ENCODE results near the gene KIF5A. TPM values are rescaled to one million over a fixed set of nuclear protein-coding genes. Genes with fewer than 3 reads are reported as not detected.

The KIF5A gene
- total RNA-seq, 1 donor = 0.72 TPM

DNA sequence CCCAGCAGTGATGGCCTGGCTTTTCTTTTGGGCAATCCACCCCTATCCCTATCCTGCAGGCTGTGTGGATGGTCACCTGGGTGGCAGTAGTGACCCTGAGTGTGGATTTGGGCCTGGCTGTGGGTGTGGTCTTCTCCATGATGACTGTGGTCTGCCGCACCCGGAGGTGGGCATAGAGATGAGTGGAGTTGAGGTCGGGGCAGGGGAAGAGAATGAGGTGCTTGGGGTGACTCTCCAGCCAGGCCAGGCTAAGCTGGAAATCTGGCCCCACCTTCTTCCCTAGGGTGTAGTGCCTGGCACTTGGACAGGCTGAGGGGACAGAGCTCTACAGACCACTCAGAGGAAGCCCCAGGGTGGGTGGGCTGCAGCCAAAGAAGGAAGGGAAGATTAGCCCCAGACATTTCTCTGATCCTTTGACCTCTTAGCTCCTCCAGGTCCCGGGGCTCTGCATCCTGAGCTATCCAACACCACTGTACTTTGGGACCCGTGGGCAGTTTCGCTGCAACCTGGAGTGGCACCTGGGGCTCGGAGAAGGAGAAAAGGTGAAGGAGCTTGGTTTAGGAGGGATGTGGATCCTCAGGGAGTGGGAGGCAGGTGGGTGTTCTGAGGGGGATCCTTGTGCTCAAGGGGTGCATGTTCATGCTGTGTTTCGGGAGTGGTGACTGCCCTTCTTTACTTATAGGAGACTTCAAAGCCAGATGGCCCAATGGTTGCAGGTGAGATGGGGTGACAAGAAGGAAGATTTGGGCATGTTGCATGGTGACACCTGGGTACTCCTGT lies 74.8 kb downstream of the KIF5A start:
- DNase-seq (ENCODE audit: low read depth) = no peak
- no peak for TF ChIP-seq CTCF (IDR thresholded peaks at IDR 0.05; ENCODE audit: insufficient read depth, low read length)
- no peak overlapping the region for H3K4me3 ChIP-seq (ENCODE audit: low read depth, low read length)

GRCh38 chr12:57625261-57626032 lies 75.6 kb downstream of the KIF5A start:
- no peak for TF ChIP-seq CTCF (IDR thresholded peaks at IDR 0.05; ENCODE audit: insufficient read depth, low read length)
- DNase-seq (ENCODE audit: low read depth) = no peak
- no peak overlapping the region for H3K4me3 ChIP-seq (ENCODE audit: low read depth, low read length)

DNA sequence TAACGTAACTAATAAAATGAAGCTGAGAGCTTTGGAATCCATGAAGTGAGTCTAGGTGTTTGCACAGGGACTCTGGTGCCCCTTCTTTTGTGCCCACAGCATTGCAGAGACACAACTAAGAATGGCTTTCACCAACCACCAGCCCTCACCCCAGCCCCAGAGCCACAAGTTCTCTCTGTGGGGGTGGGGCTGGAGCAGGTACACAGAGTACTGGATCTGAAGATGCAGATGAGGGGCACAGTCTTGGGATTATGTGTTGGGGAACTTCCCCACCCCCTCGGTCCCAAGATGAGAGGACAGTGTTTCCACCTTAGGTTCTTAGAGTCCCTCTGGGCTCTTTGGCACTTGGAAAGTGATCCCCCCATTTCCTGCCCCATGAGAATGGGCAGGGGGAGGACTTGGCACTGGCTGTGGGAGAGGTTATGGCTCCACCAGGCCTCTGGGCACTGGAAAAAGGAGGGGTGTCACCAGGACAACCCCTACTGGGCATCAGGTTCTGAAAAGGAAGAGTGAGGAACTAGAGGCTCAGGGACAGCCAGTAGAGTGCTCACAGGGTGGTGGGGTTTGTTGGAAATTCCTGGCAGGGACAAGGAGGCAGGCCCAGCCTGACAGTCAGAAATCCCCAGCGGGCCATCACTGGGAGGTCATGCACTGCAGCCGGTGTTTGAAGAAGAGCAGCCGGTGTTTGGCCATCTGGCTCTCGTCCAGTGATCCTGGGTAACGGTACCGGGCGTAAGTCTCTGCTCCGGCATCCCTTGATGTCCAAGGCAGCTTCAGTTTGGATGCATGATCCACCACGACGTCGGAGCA lies 76.5 kb downstream of the KIF5A start:
- no peak overlapping the region for H3K4me3 ChIP-seq (ENCODE audit: low read depth, low read length)
- no peak for DNase-seq (ENCODE audit: low read depth)
- TF ChIP-seq CTCF (IDR thresholded peaks at IDR 0.05; ENCODE audit: insufficient read depth, low read length) = no peak

- no peak for TF ChIP-seq CTCF (IDR thresholded peaks at IDR 0.05; ENCODE audit: insufficient read depth, low read length)
- no peak for DNase-seq (ENCODE audit: low read depth)
- H3K4me3 ChIP-seq (ENCODE audit: low read depth, low read length) = no peak overlapping the region
Measured at GRCh38 chr12:57626921-57627445, 77.1 kb downstream of the KIF5A start.

DNA sequence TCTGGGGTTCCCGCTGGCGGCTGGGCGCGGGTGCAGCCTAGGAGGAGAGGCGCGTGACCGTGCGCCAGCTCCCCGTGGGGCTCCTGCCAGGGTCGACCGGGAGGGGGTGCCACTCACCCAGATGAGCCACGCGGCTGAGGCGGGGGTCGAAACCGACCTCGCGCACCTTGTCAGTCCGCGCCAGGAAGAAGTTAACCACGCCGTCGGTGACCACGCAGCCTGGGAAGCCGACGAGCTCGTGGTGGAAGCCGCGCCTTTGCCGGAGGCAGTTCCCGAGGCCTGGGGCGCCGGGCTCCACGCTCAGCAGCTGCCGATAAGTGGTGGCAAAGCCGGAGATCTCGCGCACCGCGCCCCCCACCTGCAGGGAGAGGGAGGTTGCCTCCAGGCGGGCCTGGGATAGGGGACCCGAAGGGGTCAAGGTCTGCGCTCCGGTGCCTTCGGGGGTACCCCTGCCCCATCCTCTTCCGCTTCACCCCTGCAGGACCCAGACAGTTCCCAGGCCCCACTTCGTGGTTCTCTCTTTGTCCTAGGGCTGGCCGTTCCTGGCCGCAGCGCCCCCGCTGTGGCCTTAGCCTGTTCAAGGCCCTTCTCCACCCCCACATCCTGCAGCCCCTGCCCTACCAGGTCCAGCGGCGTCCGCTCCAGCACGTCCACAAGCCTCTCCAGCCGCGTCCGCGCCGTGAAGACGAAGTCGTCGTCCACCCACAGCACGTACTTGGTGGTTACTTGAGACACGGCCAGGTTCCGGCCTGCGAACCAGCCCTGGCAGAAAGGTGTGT lies 77.8 kb downstream of the KIF5A start:
- no peak for TF ChIP-seq CTCF (IDR thresholded peaks at IDR 0.05; ENCODE audit: insufficient read depth, low read length)
- H3K4me3 ChIP-seq (ENCODE audit: low read depth, low read length) = no peak overlapping the region
- DNase-seq (ENCODE audit: low read depth) = no peak

Data from fibroblast of the aortic adventitia (primary cell).